Kasumi-1 (cell line): Measurements from ENCODE around the gene PRDX2.

Source experiments
- DNase-seq, 2 experiments: peaks; one replicate each; lab custom pipeline; 2025; lab: John Stamatoyannopoulos, UW

Gene PRDX2

DNA sequence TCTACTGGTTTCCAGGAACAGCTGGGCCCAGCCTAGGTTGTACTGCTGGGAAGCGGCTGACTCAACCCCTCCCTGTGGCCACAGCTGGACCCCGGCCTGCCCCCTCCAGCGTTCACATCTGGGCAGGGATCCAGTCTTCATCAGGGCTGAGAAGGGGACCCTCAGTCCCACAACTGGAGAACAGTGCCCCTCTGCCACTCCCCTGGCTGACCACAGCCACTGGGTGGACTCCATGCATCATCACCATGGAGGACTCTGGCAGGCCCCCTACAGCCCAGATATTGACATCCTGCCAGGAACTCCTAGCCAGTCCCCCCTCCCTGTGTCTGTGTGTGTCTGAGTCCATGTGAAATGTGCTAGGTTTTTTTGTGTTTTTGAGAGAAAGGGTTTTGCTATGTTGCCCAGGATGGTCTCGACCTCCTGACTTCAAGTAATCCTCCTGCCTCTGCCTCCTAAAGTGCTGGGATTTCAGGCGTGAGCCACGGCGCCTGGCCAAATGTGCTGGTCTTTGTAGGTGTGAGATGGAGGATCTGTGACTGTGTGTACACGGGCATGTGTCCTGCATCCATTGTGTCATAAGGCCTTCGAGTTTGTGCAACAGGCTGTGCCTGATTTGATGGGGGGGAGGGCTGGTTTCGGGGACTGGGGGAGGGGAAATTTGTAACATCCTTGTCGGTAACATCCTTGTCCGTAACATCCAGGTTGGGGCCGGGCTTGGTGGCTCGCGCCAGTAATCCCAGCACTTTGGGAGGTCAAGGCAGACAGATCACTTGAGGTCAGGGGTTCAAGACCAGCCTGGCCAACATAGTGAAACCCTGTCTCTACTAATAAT, 22.2 kb downstream of the PRDX2 start:
- no peak for DNase-seq

GRCh38 chr19:12778905-12779161, 22.8 kb downstream of the PRDX2 start:
- DNase-seq, result no peak

DNA sequence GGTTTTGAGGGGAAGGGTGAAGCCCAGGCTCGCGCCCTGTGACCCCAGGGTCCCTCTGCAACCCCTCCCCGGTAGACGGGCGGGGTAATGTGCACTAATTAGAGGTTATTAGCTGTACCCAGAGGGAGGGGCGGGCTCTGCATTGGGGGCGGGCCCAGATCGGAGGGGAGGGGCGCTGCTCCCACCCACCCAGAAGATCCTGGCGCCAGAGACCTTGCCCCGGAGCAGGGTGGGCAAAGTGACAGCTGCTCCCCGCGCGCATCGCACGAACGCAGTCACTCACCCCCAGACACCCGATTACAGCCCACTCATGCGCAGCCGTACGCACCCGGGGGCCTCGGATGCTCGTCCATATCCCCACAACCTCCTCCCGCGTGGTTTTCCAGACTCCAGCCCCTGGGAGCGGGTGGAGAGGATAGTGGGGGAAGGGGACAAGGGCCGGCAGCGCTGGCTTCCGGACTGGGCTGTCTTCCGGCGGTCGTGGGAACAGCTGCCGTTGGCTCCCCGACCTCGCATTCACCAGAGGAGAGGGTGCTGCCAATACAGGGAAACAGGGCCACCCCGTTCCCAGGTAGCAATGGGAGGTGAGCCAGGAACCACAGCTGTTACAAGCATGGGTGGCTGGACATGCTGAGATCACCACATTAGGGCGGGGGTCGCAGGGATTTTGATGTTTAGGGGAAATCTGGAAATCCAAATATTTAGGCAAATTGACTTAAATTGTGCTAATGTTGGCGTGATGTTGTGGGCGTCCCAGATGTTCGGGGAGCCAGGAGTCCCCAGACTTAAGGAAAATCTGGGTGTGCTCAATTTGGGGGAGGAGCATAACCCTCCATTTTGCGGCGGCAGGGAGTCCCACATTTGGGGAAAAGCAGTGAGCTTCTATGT, 23.3 kb downstream of the PRDX2 start:
- DNase-seq, result peak in 1 of 2 experiments; percentile 54

DNA sequence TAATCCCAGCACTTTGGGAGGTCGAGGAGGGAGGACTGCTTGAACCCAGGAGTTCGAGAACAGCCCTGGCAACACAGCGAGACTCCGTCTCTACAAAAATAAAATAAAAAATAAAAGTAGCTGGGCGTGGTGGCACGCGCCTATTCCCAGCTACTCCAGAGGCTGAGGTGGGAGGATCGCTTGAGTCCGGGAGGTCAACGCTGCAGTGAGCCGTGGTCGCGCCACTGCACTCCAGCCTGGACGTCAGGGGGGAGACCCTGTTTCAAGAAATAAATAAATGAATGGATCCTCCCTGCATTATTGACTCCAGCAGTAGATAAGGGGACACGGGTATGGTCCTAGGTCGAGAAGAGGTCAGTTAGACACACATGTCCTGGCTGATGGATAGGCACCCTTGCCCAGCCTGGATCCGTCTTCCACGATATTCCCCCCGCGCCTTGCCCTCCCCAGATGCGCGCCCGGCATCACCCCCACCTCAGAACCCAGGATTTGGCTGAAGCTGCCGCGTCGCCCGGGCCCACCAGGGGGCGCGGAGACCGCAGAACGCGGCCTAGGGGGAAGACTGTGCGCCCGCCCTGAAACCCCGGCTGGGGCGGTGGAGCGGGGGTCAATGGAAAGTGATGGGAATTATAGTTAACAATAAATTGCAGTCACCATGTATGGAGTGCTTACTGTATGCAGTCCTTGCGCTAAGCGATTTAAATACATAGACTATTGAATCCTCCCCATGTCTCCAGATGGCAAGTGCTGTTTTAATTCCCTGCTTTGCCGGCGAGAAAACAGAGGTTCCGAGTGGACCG, 24.2 kb downstream of the PRDX2 start:
- DNase-seq, result peak; percentile 67 to 78

GRCh38 chr19:12774588-12775555, 26.7 kb downstream of the PRDX2 start, which contains the start of gene HOOK2:
TSS of gene HOOK2 (minus strand) at chr19:12775552. CDS start at chr19:12775449, 103 bp downstream.
- no peak for DNase-seq

GRCh38 chr19:12773571-12773970, 28.0 kb downstream of the PRDX2 start:
- peak; percentile 22 to 34 for DNase-seq

DNA sequence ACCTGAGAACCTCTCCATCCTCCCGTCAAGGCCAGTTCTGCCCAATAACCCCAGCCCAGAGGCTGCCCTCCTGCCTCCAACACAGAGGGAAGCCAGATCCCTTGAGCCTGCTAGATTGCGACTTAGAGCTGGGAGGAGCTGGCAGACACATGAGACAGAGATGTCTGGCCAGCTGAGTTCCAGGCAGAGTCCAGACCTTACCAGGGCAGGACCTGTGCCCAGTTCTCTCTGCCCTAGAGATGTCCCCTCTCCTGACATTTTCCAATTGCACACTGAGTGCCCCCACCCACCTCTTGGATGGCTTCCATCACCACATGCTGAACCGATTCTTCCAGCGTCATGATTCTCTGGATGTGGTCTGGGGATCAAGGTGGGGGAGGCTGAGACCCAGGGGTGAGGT, 29.3 kb downstream of the PRDX2 start:
- no peak for DNase-seq

DNA sequence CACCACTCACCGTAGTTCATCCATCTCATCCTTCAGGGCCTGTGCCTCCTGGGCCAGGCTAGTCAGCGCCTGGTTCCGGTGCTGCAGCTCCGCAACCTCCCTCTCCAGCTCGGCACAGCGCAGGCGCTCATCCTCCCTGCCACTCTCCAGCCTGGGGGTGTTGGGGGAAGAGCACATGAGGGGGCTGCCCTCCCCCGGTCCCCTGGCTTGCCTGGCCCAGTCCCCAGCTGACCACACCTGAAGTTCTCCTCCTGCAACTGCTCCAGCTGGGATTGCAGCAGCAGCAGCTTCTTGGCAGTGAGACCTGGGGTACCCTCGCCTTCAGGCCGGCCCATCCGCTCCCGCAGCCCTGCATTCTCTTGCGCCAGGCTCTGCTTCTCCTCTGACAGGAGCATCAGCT, 30.7 kb downstream of the PRDX2 start:
- no peak for DNase-seq

GRCh38 chr19:12769689-12770088, 31.9 kb downstream of the PRDX2 start:
- no peak for DNase-seq

GRCh38 chr19:12767666-12768065, 33.9 kb downstream of the PRDX2 start:
- DNase-seq, result no peak

DNA sequence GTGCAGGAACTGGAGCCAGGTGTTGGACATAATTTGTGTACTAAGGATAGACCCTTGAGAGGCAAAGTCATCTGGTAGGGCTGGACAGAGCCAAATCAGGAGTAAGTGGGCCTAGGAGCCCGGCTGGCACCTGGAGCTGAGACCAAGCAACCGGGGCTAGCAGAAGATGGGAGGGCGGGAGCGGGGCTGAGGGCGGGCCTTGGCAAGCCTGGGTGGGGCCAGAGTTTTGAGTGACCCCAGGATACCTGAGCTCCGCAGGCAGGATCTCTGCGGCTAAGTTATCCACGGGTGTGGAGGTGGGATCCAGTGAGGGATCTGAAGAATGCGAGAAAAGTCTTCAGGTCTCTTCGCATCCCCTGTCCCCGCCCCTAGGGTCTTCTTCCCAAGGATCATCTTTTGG, 34.5 kb downstream of the PRDX2 start:
- no peak for DNase-seq

DNA sequence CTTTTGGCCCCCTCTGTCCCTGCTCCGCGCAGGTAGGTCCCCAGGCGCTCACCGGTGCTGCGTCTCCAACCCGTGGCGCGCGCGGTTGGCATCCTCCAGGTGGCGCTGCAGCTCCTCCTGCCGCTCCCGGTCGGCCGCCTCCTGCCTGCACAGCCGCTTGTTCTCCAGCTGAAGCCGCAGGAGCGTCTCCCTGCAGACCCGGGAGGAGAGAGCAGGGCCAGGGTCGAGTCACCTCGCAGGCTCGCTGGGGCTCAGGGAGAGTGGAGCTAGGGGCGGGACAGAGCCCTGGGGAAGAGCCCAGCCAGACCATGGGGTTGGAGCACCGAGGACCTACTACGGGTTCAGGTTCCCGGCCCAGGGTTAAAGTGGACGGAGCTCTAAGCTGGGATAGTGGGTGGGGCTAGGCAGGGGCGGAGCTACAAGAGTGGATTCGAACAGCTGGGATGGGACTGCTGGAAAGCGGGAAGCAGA, 35.5 kb downstream of the PRDX2 start:
- peak; percentile 80 for DNase-seq

DNA sequence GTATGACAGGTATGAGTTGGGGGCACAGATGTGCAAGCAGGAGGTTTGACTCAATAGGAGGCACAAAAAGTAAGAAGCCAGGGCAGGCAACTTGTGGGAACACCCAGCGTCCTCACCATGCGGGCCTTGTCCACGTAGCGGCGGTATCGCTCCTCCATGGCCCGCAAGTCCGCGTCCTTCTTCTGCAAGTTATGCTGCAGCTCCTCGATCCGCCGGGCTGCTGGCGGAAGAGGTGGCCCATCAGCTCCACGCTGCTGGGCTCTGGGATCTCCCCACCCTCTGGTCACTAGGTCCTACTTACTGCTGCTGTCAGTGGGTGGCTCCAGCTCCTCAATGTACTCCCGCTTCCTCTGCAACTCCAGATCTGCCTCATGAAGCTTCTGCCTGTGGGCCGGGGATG, 36.9 kb downstream of the PRDX2 start:
- DNase-seq, result no peak

- no peak for DNase-seq
Measured at GRCh38 chr19:12763100-12763499, 38.5 kb downstream of the PRDX2 start.

DNA sequence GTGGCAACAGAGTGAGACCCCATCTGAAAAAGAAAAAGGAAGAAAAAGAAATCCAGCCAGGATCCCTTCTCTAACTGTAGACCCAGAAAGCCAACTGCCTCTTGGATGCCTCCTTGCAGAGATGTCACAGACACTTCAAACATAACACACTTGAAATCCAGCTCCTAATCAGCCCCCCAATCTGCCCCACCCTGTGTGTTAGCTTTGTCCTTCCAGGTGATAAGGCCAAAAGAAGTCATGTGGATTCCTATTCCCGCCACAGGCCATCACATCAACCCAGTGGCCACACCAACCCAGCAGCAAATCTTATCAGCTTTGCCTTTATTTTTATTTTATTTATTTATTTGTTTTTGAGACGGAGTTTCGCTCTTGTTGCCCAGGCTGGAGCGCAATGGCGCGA, 41.9 kb downstream of the PRDX2 start:
- DNase-seq, result no peak

DNA sequence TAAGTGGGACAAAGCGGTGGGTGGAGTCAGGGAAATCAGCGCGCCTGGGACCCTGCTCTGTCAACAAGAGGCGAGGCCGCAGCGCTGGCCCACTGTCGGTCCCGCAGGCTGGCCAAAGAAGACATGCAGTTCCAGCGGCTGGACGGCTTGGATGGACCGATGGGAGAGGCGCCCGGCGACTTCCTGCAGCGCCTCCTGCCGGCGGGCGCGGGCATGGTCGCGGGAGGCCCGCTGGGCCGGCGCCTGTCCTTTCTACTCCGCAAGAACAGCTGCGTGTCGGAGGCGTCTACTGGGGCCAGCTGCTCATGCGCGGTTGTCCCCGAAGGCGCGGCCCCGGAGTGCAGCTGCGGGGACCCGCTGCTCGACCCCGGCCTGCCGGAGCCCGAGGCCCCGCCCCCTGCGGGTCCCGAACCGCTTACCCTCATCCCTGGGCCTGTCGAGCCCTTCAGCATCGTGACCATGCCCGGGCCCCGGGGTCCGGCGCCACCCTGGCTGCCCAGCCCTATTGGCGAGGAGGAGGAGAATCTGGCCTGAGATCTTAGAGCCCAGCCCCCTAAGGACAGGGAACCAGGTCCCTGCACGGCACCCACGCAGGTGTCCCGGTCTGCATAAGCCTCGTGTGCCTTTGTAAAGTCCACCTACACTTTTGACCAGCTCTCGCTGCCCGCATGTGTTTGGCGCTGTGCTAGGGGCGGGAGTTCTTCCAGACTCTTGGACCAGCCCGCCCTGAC, 43.9 kb downstream of the PRDX2 start:
- DNase-seq, result peak; percentile 53 to 64

DNA sequence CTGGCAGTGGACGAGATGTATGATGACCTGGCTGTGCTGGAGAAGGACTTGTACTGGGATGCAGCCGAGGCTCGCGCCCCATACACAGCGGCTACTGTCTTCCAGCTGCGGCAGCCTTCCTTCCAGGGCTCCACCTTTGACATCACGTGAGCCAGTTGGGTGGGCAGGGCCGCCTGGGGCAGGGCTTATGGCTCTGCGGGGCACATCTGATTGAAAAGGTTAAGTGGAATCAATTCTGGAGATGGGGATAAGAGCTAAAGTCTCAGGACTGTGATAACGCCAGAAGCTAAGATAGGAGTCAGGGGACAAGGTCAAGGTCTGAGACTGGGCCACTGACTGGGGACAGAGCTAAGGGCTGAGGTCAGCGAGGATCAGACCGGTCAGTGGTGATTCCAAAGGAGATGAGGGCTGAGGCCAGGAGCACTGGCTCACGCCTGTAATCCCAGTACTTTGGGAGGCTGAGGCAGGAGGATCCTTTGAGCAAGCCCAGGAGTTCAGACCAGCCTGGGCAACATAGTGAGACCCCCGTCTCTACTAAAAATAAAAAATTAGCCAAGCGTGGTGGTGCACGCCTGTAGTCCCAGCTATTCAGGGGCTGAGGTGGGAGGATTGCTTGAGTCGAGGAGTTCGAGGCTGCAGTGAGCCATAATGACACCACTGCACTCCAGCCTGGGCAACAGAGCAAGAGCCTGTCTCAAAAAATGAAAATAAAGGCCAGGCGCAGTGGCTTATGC, 45.3 kb downstream of the PRDX2 start:
- DNase-seq, result no peak

DNA sequence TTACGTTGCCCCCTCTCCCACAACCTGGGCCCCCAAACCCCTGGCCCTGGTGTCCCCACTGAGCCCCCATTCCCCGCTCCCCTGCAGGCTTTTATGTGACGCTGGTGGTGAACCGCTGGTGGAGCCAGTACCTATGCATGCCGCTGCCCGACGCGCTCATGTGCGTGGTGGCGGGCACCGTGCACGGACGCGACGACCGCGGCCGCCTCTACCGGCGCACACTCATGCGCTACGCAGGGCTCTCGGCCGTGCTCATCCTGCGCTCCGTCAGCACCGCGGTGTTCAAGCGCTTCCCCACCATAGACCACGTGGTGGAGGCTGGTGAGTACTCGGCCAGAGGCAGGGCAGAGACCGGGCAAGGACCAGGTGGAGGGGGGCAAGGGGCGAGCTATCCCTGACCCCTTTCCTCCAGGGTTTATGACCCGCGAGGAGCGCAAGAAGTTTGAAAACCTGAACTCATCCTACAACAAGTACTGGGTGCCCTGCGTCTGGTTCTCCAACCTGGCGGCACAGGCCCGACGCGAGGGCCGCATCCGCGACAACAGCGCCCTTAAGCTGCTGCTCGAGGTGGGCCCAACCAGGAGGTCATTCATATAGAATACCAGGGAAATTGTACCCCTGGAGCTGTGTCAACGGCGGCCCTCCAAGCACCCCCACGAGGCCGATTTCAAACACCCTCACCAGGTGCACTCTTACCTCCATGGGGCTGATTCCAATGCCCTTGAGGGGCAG, 47.0 kb downstream of the PRDX2 start:
- DNase-seq, result no peak
